Upper lobe of left lung (tissue), 4 donors: ENCODE data around the gene SYT9.

ENCODE experiments used
- POLR2A ChIP-seq, 4 donors: fragments of 450-650 bp; IDR thresholded peaks; one replicate each; pipeline ENCODE4 v1.5.1; 2016 to 2017; ENCODE audit warnings: antibody characterized with exemption in 4 of 4, mild to moderate bottlenecking in 2 of 4
- TF ChIP-seq, protein P1 (sequence below), 6 experiments: fragments of 450-650 bp in 4 of 6; fragments of 200-600 bp in 2 of 6; sonication (generic) in 2 of 6; IDR thresholded peaks; one replicate each; pipeline ENCODE4 v1.5.1; 2016 to 2019; ENCODE audit warnings: antibody characterized with exemption in 6 of 6

DNA sequence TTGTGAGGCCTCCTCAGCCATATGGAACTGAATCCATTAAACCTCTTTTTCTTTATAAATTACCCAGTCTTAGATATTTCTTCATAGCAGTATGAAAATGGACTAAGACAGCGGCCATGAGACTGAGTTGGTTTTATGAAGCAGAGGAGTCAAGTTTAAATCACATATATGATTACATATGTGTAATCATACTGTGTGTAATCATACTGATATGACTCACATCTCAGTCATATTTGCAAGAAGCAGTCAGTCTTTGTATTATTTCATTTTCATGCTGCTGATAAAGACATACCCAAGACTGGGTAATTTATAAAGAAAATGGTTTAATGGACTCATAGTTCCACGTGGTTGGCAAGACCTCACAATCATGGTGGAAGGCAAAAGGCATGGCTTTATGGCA lies 89.8 kb downstream of the SYT9 start:
- TF ChIP-seq, protein P1, sequence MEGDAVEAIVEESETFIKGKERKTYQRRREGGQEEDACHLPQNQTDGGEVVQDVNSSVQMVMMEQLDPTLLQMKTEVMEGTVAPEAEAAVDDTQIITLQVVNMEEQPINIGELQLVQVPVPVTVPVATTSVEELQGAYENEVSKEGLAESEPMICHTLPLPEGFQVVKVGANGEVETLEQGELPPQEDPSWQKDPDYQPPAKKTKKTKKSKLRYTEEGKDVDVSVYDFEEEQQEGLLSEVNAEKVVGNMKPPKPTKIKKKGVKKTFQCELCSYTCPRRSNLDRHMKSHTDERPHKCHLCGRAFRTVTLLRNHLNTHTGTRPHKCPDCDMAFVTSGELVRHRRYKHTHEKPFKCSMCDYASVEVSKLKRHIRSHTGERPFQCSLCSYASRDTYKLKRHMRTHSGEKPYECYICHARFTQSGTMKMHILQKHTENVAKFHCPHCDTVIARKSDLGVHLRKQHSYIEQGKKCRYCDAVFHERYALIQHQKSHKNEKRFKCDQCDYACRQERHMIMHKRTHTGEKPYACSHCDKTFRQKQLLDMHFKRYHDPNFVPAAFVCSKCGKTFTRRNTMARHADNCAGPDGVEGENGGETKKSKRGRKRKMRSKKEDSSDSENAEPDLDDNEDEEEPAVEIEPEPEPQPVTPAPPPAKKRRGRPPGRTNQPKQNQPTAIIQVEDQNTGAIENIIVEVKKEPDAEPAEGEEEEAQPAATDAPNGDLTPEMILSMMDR (IDR thresholded peaks at IDR 0.05), result no peak
- no peak for TF ChIP-seq POLR2A (IDR thresholded peaks at IDR 0.05)
